HK-2 (cell line): ENCODE data around the gene ARMCX4.
"Not testable (repeated sequence)": the region's sequence is repeated elsewhere in the genome, so short reads cannot be mapped to it uniquely, and the experiment has no call there.

Experiments
- DNase-seq: peaks from one replicate; pipeline ENCODE4 v3.0.0-alpha.2; 2018; ENCODE audit not compliant: unreplicated experiment

ARMCX4 gene

DNA sequence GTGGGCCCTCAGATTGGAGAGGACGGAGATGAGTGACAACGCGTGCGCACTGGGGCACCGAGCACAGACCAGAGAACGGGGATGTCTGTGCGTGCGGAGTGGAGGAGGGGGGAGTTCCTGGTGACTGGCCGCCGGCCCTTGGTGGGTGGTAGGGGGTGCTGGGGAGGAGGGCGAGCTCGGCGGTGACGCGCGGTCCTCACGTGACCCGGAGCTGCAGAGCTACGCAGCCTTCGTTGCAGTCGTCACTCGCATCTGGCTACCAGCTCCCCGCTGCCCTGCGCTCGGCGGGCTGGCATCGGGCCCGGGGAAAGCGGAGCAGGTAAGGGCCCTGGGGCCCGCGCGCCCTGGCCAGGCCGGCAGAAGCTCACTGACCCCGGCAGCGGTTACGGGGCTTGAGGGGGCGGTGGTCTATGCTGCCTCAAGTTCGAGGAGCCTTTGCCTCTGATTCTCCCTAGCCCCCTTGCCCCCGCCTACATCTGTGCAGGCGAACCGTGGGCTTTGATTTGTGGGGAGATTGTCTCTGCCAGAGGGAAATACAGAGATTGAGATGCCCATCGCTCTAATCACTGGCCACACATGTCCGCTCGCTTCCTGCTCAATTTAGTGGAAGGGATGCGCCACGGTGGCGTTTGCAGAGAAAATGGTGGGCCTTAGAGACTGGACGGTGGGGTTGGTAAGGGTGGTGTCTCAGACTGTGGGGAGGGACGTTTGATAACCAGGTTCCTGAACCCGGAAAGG, at the start of gene ARMCX4:
Gene ARMCX4 (plus strand): TSS at position 245 of the 738 bp plus-strand sequence. CDS start 3,134 bp downstream, outside the sequence.
- no peak for DNase-seq

DNA sequence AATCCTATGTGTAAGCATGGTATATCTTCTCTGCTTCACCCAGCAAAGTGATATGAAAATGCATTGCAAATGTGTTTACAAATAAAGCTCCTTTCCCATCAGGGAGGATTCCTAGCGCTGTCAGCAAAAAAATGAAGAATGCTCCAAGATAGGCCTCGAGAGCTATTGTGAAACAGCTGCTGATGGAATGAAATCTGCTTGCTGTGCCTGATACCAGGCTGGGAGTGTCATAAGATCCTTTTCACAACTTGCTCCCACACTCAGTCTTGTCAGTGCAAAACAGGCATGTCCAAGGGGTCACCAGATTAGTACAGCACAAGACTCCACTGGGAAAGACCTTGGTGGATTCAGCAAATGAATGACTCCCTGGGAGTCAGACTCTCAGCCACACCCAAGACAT, 43.2 kb upstream of the ARMCX4 start:
- no peak for DNase-seq

DNA sequence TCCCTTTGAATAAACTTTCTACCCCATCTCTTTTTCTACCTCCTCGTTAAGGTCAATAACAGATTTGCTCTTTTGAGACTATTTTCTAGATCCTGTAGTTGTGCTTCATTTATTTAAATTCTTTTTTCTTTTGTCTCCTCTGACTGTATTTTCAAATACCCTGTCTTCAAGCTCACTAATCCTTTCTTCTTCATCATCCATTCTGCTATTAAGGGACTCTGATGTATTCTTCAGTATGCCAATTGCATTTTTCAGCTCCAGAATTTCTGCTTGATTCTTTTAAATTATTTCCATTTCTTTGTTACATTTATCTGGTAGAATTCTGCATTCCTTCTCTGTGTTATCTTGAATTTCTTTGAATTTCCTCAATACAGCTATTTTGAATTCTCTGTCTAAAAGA, 36.0 kb upstream of the ARMCX4 start:
- no peak for DNase-seq

DNA sequence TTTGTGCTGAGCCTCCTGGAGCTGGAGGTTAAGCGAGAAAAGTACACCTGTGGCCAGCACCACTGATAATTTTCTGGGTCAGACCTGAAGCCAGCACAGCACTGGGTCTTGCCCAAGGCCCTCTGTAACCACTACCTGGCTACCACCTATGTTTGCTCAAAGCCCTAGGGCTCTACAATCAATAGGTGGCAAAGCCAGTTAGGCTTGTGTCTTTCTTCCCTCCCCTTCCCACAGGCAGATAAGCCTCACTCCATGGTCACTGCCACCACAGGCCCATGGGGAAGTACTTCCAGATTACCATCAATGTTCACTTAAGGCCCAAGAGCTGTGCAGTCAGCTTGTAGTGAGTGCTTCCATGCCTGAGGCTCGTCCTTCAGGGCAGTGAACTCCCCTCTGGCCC, 35.2 kb upstream of the ARMCX4 start:
- DNase-seq: no peak

DNA sequence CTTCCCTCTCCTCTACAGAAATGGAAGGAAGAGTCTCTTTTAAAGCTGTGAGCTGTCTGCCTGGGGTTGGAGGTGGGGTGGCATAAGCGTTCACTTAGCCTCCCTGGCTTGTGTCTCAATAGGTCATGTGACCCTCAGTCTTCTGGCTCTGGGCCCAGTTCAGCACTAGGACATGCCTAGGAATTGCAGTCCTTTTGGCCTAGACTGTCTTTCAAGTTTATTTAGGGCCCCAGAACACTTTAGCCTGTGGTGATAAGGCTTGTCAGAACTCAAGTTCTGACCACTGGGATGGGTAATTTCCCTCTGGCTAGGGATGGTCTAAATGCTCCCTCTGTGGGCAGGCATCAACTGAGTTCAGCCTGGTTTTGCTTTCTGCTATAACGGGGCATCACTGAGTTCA, 34.3 kb upstream of the ARMCX4 start:
- no peak for DNase-seq

DNA sequence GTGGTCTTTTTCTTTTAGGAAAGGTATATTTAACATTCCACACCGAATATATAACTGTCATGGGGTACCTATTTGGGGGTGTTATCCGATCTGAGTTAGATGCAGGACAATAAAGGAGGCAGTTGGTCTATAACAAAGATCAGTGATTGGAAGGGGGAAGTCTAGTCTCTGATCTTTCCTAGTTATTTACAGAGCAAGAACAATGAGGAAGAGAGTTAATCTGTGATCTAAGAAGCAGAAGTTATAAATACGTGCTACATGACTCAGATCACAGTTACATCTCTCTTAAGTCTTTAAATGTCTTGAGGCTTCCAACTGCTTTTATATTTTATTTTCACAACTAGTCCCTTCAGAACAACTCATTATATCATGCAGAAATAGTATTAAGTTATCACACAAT, 33.2 kb upstream of the ARMCX4 start:
- no peak for DNase-seq

DNA sequence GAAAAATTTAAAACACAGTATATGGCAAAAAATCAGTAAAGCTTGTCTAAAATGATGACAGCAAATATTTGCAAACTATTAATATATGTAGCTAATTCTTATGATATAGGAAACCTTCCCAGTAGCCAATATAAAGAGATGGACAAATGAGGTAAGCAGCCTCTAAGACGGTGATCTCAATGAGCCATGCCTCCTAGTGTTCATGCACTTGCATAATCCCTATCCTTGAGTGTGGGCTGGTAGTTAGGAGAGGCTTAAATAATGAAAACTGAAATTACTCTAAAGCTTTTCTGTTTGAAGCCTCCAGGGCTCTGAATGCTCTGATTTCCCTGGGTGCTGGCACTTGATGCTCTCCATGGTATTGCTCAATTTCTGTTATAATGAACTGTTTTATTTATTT, 24.6 kb upstream of the ARMCX4 start:
- no peak for DNase-seq

DNA sequence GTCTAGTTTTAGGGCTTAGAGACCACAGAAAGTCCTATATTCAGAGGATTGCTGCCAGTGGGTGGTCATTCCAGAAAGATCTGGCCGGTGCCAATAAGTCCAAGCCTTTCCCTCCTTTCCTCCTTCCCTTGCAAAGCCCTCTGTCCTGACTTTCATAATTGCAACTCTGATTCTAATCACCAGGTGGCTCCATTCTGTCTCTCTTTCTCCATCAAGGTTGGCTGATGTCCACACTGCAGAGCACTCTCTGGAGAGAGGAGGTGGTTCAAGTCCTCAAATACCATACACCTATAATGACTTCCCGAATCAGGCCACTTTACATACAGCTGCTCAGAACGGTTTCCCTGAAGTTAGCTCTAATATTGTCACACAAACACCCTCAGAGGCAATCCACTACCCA, 22.4 kb upstream of the ARMCX4 start:
- no peak for DNase-seq

- no peak for DNase-seq
Measured at GRCh38 chrX:101478366-101478765, 6.9 kb upstream of the ARMCX4 start.

GRCh38 chrX:101482296-101482695, 3.0 kb upstream of the ARMCX4 start:
- no peak for DNase-seq

DNA sequence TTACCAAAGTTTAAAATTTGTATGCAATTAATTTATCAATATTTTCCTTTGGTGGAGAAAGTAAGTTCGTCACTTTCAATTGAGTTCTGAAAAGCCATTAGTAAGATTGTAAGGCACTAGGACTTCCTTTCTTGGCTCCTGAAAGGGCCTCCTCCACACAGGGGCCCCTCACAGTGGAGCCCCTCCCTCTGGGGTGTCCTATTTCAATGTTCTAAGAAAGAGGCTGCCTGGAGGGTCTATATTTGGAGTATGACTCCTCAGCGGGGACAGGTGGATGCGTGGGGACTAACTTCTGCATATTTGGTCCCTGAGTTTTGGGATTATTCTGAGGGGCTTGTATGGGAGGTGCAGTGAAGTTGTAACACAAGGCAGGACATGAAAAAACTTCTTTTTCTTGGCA, 1.6 kb upstream of the ARMCX4 start:
- no peak for DNase-seq

- no peak for DNase-seq
Measured at GRCh38 chrX:101484135-101484534, 1.1 kb upstream of the ARMCX4 start.

- DNase-seq: no peak
Measured at GRCh38 chrX:101488796-101489195, 3.5 kb downstream of the ARMCX4 start.

DNA sequence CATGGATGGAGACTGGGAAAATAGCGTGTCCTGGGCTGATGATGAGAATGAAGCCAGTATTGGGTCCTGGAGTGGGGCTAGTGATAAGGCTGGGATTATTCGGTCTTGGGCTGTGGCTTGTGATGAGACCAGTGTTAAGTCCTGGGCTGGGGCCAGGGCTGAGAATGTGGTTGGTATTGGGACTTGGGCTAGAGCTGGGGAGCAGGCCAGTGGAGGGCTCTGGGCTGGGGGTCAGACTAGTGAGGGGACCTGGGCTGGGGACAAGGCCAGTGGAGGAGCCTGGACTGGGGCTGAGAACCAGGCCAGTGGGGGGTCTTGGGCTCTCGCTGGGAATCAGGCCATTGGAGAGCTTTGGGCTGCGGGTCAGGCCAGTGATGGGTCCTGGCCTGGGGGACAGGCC, 6.7 kb downstream of the ARMCX4 start:
- no peak for DNase-seq

GRCh38 chrX:101493225-101493624, 8.0 kb downstream of the ARMCX4 start:
- DNase-seq: no peak

DNA sequence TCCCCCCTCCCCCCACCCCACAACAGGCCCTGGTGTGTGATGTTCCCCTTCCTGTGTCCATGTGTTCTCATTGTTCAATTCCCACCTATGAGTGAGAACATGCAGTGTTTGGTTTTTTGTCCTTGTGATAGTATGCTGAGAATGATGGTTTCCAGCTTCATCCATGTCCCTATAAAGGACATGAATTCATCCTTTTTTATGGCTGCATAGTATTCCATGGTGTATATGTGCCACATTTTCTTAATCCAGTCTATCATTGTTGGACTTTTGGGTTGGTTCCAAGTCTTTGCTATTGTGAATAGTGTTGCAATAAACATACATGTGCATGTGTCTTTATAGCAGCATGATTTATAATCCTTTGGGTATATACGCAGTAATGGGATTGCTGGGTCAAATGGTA, 17.7 kb downstream of the ARMCX4 start:
- DNase-seq: not testable (repeated sequence)

DNA sequence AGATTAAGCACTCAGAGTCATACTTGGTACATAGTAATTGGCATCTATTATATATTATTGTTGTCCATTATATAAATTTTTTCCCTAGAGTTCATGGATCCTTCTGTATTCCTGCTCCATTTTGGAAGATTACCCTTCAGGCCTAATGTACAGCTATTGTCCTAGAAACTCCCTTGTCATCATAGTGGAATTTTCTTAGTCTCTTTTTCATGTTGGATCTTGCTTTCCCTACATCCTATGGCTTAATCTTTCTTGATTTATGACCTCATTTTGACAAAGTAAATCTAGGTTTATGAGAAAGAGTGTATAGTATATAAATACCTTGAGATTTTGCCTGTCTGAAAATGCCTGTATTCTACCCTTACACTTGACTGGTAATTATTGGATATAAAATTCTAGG, 22.1 kb downstream of the ARMCX4 start:
- no peak for DNase-seq

- no peak for DNase-seq
Measured at GRCh38 chrX:101507986-101508385, 22.7 kb downstream of the ARMCX4 start.

- DNase-seq: no peak
Measured at GRCh38 chrX:101530944-101531343, 45.7 kb downstream of the ARMCX4 start.
